Erythroblast (primary cell): ENCODE results near the gene SLC39A7.

ENCODE experiments used
- GATA1 ChIP-seq: IDR thresholded peaks from 2 replicates; pipeline ENCODE4 v1.6.1; 2011; ENCODE audit warnings: low read depth, mild to moderate bottlenecking, control low read depth, low read length, moderate library complexity
- POLR2A ChIP-seq: IDR thresholded peaks from 2 replicates; pipeline ENCODE4 v1.6.1; 2011; ENCODE audit warnings: mild to moderate bottlenecking, low read length

DNA sequence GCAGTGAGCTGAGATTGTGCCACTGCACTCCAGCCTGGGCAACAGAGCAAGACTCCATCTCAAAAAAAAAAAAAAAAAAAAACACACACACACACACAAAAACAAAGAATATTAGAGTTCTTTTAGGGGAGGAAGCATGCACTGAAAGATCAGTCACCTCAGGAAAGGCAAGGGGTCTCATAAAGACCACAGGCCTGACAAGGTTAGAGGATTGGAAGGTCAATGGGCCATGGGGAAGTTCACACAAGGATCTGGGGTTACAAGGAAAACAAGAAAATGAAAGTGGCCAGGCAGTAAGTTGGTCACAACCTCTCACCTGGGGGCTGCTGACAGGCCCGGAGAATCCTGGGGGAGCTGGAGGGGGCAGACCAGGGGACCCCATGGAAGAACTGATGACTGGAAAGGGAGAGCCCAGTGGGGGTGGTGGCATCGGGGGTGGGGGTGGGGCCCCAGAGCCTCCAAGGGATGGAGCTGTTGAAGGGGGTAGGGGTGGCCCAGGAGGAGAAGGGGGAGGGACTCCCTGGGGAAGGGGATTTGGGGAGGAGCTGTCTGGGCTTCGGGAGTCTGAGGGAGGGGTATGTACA lies 1.7 kb upstream of the SLC39A7 start:
- TF ChIP-seq POLR2A (no peak), GATA1 (no peak)
